Measurements from ENCODE around the gene PHETA2. TPM values are rescaled to one million over a fixed set of nuclear protein-coding genes. Genes with fewer than 3 reads are reported as not detected.
"Not testable (repeated sequence)": the region's sequence is repeated elsewhere in the genome, so short reads cannot be mapped to it uniquely, and the experiment has no call there.

Gene PHETA2
- total and polyA plus RNA-seq, 3 experiments from 2014 or later = 0.67 to 3.1 (median 3.1) TPM

- H3K9me3 ChIP-seq (ENCODE audit: low read length) = peaks cover 13% of the 10 kb centered on the region
- POLR2A ChIA-PET = no interaction called here
- H3K4me3 ChIP-seq (ENCODE audit: low read length) = no peak overlapping the region
- Mint-ChIP-seq H3K36me3 (peaks cover 4 to 24% (median 12%) of the 10 kb centered on the region in 3 donors), H3K4me1 (peaks cover 8 to 17% (median 13%) of the 10 kb centered on the region in 3 donors), H3K9me3 (peaks cover 4 to 27% (median 19%) of the 10 kb centered on the region in 5 donors), H3K27me3 (no peaks in the 10 kb centered on the region), H3K27ac (no peak overlapping the region), H3K4me3 (no peak overlapping the region)
- CTCF ChIA-PET = no interaction called here
- no peaks in the 10 kb centered on the region for H3K36me3 ChIP-seq (ENCODE audit: insufficient read depth, low read length)
- H3K27me3 ChIP-seq (ENCODE audit: insufficient read depth, low read length, poor library complexity, severe bottlenecking) = no peaks in the 10 kb centered on the region
- DNase-seq = no peak
- no peak overlapping the region for H3K27ac ChIP-seq (ENCODE audit: low read depth, low read length)
- peaks cover 2% of the 10 kb centered on the region for H3K4me1 ChIP-seq (ENCODE audit: insufficient read depth, low read length)
Measured at GRCh38 chr22:42114721-42115120, 40.7 kb downstream of the PHETA2 start.

- H3K4me3 ChIP-seq (ENCODE audit: low read length); POLR2A ChIA-PET; H3K4me1 ChIP-seq (ENCODE audit: insufficient read depth, low read length); DNase-seq; H3K36me3 ChIP-seq (ENCODE audit: insufficient read depth, low read length); H3K4me3 Mint-ChIP-seq; H3K27ac ChIP-seq (ENCODE audit: low read depth, low read length); H3K27me3 ChIP-seq (ENCODE audit: insufficient read depth, low read length, poor library complexity, severe bottlenecking); CTCF ChIA-PET; H3K27me3 Mint-ChIP-seq: not testable (repeated sequence)
- Mint-ChIP-seq H3K36me3 (peaks cover 4 to 24% (median 12%) of the 10 kb centered on the region in 3 donors), H3K4me1 (peaks cover 14 to 24% (median 20%) of the 10 kb centered on the region in 3 donors), H3K27ac (peak overlapping the region in 1 of 8 donors; percentile 85), H3K9me3 (peaks cover 4 to 27% (median 19%) of the 10 kb centered on the region in 5 donors)
- peaks cover 13% of the 10 kb centered on the region for H3K9me3 ChIP-seq (ENCODE audit: low read length)
Measured at GRCh38 chr22:42115420-42115830, 41.4 kb downstream of the PHETA2 start.

GRCh38 chr22:42116848-42117424 lies 42.9 kb downstream of the PHETA2 start:
- Mint-ChIP-seq H3K36me3 (peaks cover 4 to 24% (median 12%) of the 10 kb centered on the region in 3 donors), H3K27me3 (no peaks in the 10 kb centered on the region), H3K4me1 (peaks cover 25 to 39% (median 35%) of the 10 kb centered on the region in 3 donors), H3K4me3 (no peak overlapping the region), H3K9me3 (peaks cover 4 to 27% (median 19%) of the 10 kb centered on the region in 5 donors), H3K27ac (peak overlapping the region in 1 of 8 donors; percentile 17)
- no peak for DNase-seq
- H3K36me3 ChIP-seq (ENCODE audit: insufficient read depth, low read length) = no peaks in the 10 kb centered on the region
- H3K27me3 ChIP-seq (ENCODE audit: insufficient read depth, low read length, poor library complexity, severe bottlenecking) = no peaks in the 10 kb centered on the region
- H3K27ac ChIP-seq (ENCODE audit: low read depth, low read length) = no peak overlapping the region
- peaks cover 22% of the 10 kb centered on the region for H3K4me1 ChIP-seq (ENCODE audit: insufficient read depth, low read length)
- ChIA-PET POLR2A (interaction anchor here (1.1 kb wide), 1 partner anchor 31 kb away, joined by 4 read pairs; no protein-coding TSS in a partner anchor), CTCF (interaction anchor here (2.3 kb wide), 1 partner anchor 26 kb away, joined by 10 read pairs; the partner anchor contains the start of gene NDUFA6)
- H3K9me3 ChIP-seq (ENCODE audit: low read length) = peaks cover 13% of the 10 kb centered on the region
- no peak overlapping the region for H3K4me3 ChIP-seq (ENCODE audit: low read length)

GRCh38 chr22:42120231-42121021 lies 46.4 kb downstream of the PHETA2 start:
- Mint-ChIP-seq H3K9me3 (peaks cover 3 to 13% (median 8%) of the 10 kb centered on the region in 5 donors), H3K36me3 (peaks cover 4 to 13% (median 7%) of the 10 kb centered on the region in 3 donors), H3K4me1 (peaks cover 30 to 43% (median 41%) of the 10 kb centered on the region in 3 donors), H3K27ac (peak overlapping the region; percentile 53 to 96 (median 92)), H3K4me3 (peak overlapping the region; percentile 46 to 89 (median 82))
- H3K27me3 Mint-ChIP-seq; H3K36me3 ChIP-seq (ENCODE audit: insufficient read depth, low read length); H3K27me3 ChIP-seq (ENCODE audit: insufficient read depth, low read length, poor library complexity, severe bottlenecking); H3K27ac ChIP-seq (ENCODE audit: low read depth, low read length); H3K9me3 ChIP-seq (ENCODE audit: low read length): not testable (repeated sequence)
- peak in 2 of 5 donors; percentile 50 to 56 for DNase-seq
- ChIA-PET POLR2A (interaction anchor here (0.6 kb wide), 2 partner anchors 33 to 328 kb away, joined by 3 to 5 read pairs; no protein-coding TSS in a partner anchor), CTCF (interaction anchor here (1.1 kb wide), 1 partner anchor 29 kb away, joined by 3 read pairs; no protein-coding TSS in a partner anchor)
- H3K4me3 ChIP-seq (ENCODE audit: low read length) = peak overlapping the region; percentile 18
- peaks cover 22% of the 10 kb centered on the region for H3K4me1 ChIP-seq (ENCODE audit: insufficient read depth, low read length)

GRCh38 chr22:42123529-42123928 lies 49.5 kb downstream of the PHETA2 start:
- H3K36me3 ChIP-seq (ENCODE audit: insufficient read depth, low read length); H3K27me3 ChIP-seq (ENCODE audit: insufficient read depth, low read length, poor library complexity, severe bottlenecking); H3K4me3 Mint-ChIP-seq; H3K4me3 ChIP-seq (ENCODE audit: low read length); H3K27ac Mint-ChIP-seq; CTCF ChIA-PET; DNase-seq; H3K36me3 Mint-ChIP-seq; POLR2A ChIA-PET; H3K9me3 ChIP-seq (ENCODE audit: low read length); H3K27ac ChIP-seq (ENCODE audit: low read depth, low read length); H3K9me3 Mint-ChIP-seq; H3K27me3 Mint-ChIP-seq: not testable (repeated sequence)
- H3K4me1 ChIP-seq (ENCODE audit: insufficient read depth, low read length) = peaks cover 22% of the 10 kb centered on the region
- H3K4me1 Mint-ChIP-seq = peaks cover 30 to 41% (median 37%) of the 10 kb centered on the region in 3 donors

- no peak overlapping the region for H3K4me3 Mint-ChIP-seq
- no peaks in the 10 kb centered on the region for H3K27me3 ChIP-seq (ENCODE audit: insufficient read depth, low read length, poor library complexity, severe bottlenecking)
- peak overlapping the region in 1 of 8 donors; percentile 63 for H3K27ac Mint-ChIP-seq
- no peak overlapping the region for H3K4me3 ChIP-seq (ENCODE audit: low read length)
- POLR2A ChIA-PET = no interaction called here
- CTCF ChIA-PET = no interaction called here
- no peak overlapping the region for H3K27ac ChIP-seq (ENCODE audit: low read depth, low read length)
- no peaks in the 10 kb centered on the region for H3K36me3 ChIP-seq (ENCODE audit: insufficient read depth, low read length)
- no peaks in the 10 kb centered on the region for H3K27me3 Mint-ChIP-seq
- no peaks in the 10 kb centered on the region for H3K9me3 ChIP-seq (ENCODE audit: low read length)
- H3K9me3 Mint-ChIP-seq = no peaks in the 10 kb centered on the region
- peaks cover 0 to 4% (median 0%) of the 10 kb centered on the region in 3 donors for H3K36me3 Mint-ChIP-seq
- peaks cover 0 to under 1% (median 0%) of the 10 kb centered on the region in 3 donors for H3K4me1 Mint-ChIP-seq
- H3K4me1 ChIP-seq (ENCODE audit: insufficient read depth, low read length) = no peaks in the 10 kb centered on the region
- DNase-seq = no peak
Measured at GRCh38 chr22:42127606-42128005, 53.6 kb downstream of the PHETA2 start.

GRCh38 chr22:42128007-42128406 lies 54.0 kb downstream of the PHETA2 start:
- H3K9me3 ChIP-seq (ENCODE audit: low read length); DNase-seq; H3K4me1 Mint-ChIP-seq; CTCF ChIA-PET; H3K27ac ChIP-seq (ENCODE audit: low read depth, low read length); H3K27me3 ChIP-seq (ENCODE audit: insufficient read depth, low read length, poor library complexity, severe bottlenecking); H3K4me3 Mint-ChIP-seq; H3K9me3 Mint-ChIP-seq; H3K27me3 Mint-ChIP-seq; H3K36me3 ChIP-seq (ENCODE audit: insufficient read depth, low read length); POLR2A ChIA-PET; H3K4me1 ChIP-seq (ENCODE audit: insufficient read depth, low read length); H3K4me3 ChIP-seq (ENCODE audit: low read length); H3K36me3 Mint-ChIP-seq: not testable (repeated sequence)
- peak overlapping the region in 1 of 8 donors; percentile 63 for H3K27ac Mint-ChIP-seq

All from CD8-positive, alpha-beta memory T cell (primary cell).